Mesenchymal stem cell (in vitro differentiated cells and primary cell): ENCODE measurements around the gene TJP3.

Source experiments
- DNase-seq: peaks from one replicate; pipeline ENCODE4 v3.0.0-alpha.2; 2013
- H2AFZ ChIP-seq: one replicate; pipeline ENCODE4 v1.6.1; 2013; ENCODE audit warnings: low read depth, mild to moderate bottlenecking, control low read depth, inconsistent platforms, low read length, moderate library complexity
- H2AK5ac ChIP-seq: 2 replicates; pipeline ENCODE4 v1.6.1; 2013; ENCODE audit warnings: low read length, moderate library complexity, mild to moderate bottlenecking, inconsistent platforms; ENCODE audit not compliant: severe bottlenecking
- H2BK120ac ChIP-seq: one replicate; pipeline ENCODE4 v1.6.1; 2013; ENCODE audit warnings: low read depth, mild to moderate bottlenecking, inconsistent platforms, low read length, moderate library complexity
- H2BK12ac ChIP-seq, 2 experiments: one replicate each; pipeline ENCODE4 v1.6.1; 2013; ENCODE audit warnings: inconsistent platforms in 2 of 2, low read length in 2 of 2, mild to moderate bottlenecking in 2 of 2, moderate library complexity in 2 of 2, control low read depth in 1 of 2
- H2BK15ac ChIP-seq: one replicate; pipeline ENCODE4 v1.6.1; 2013; ENCODE audit warnings: mild to moderate bottlenecking, low read depth, inconsistent platforms; ENCODE audit not compliant: poor library complexity, severe bottlenecking
- H2BK5ac ChIP-seq: 2 replicates; pipeline ENCODE4 v1.6.1; 2013; ENCODE audit warnings: low read depth, mild to moderate bottlenecking, low read length, control low read depth, inconsistent platforms; ENCODE audit not compliant: poor library complexity, severe bottlenecking
- H3K14ac ChIP-seq, 2 experiments: one replicate each; pipeline ENCODE4 v1.6.1; 2013; ENCODE audit warnings: inconsistent platforms in 2 of 2, low read length in 2 of 2, control low read depth in 1 of 2, mild to moderate bottlenecking in 1 of 2, moderate library complexity in 1 of 2
- H3K18ac ChIP-seq, 2 experiments: one replicate each; pipeline ENCODE4 v1.6.1; 2013; ENCODE audit warnings: inconsistent platforms in 2 of 2, low read length in 2 of 2, control low read depth in 1 of 2, low read depth in 1 of 2, mild to moderate bottlenecking in 1 of 2
- H3K23ac ChIP-seq, 2 experiments: one replicate each; pipeline ENCODE4 v1.6.1; 2013; ENCODE audit warnings: inconsistent platforms in 2 of 2, low read length in 2 of 2, mild to moderate bottlenecking in 2 of 2, moderate library complexity in 2 of 2, control low read depth in 1 of 2
- H3K27ac ChIP-seq: 2 replicates; pipeline ENCODE4 v1.5.1; 2013; ENCODE audit warnings: mild to moderate bottlenecking, moderate library complexity, low read length, control low read depth, inconsistent platforms; ENCODE audit not compliant: poor library complexity, severe bottlenecking
- H3K27me3 ChIP-seq, 2 experiments: 2 replicates each; pipeline versions ENCODE4 v1.6.1 to v1.7.0; 2013; ENCODE audit warnings: low read length in 2 of 2, mild to moderate bottlenecking in 2 of 2, moderate library complexity in 2 of 2, control low read depth in 1 of 2, inconsistent platforms in 1 of 2; ENCODE audit not compliant: control insufficient read depth in 1 of 2, insufficient read depth in 1 of 2
- H3K36me3 ChIP-seq, 2 experiments: 2 replicates each; pipeline versions ENCODE4 v1.6.1 to v1.7.0; 2013; ENCODE audit warnings: low read length in 2 of 2, control low read depth in 1 of 2, inconsistent platforms in 1 of 2, low read depth in 1 of 2, mild to moderate bottlenecking in 1 of 2; ENCODE audit not compliant: insufficient read depth in 2 of 2, control insufficient read depth in 1 of 2
- H3K4ac ChIP-seq, 2 experiments: one replicate each; pipeline ENCODE4 v1.6.1; 2013; ENCODE audit warnings: inconsistent platforms in 2 of 2, low read length in 2 of 2, mild to moderate bottlenecking in 2 of 2, moderate library complexity in 2 of 2, control low read depth in 1 of 2, low read depth in 1 of 2
- H3K4me1 ChIP-seq: 2 replicates; pipeline ENCODE4 v1.6.1; 2013; ENCODE audit warnings: low read depth, low read length, control low read depth; ENCODE audit not compliant: control insufficient read depth, insufficient read depth
- H3K4me2 ChIP-seq: 2 replicates; pipeline ENCODE4 v1.6.1; 2013; ENCODE audit warnings: low read length, mild to moderate bottlenecking, inconsistent platforms; ENCODE audit not compliant: poor library complexity, severe bottlenecking
- H3K4me3 ChIP-seq, 2 experiments: 2 replicates each; pipeline versions ENCODE4 v1.5.1 to v1.7.0; 2013; ENCODE audit warnings: low read length in 2 of 2, mild to moderate bottlenecking in 2 of 2, control low read depth in 1 of 2, low read depth in 1 of 2; ENCODE audit not compliant: insufficient read depth in 1 of 2
- H3K79me1 ChIP-seq: replicated peaks from 2 replicates; pipeline ENCODE4 v1.6.1; 2013; ENCODE audit warnings: mild to moderate bottlenecking, control low read depth, low read length, inconsistent platforms; ENCODE audit not compliant: poor library complexity, severe bottlenecking
- H3K9ac ChIP-seq: 2 replicates; pipeline ENCODE4 v1.7.0; 2013; ENCODE audit warnings: mild to moderate bottlenecking, low read length, moderate library complexity
- H3K9me3 ChIP-seq: 2 replicates; pipeline ENCODE4 v1.7.0; 2013; ENCODE audit warnings: mild to moderate bottlenecking, low read length; ENCODE audit not compliant: control insufficient read depth
- H4K8ac ChIP-seq: one replicate; pipeline ENCODE4 v1.6.1; 2013; ENCODE audit warnings: inconsistent platforms, mild to moderate bottlenecking, low read length, moderate library complexity
- H4K91ac ChIP-seq: one replicate; pipeline ENCODE4 v1.6.1; 2013; ENCODE audit warnings: mild to moderate bottlenecking, low read length, inconsistent platforms
- WGBS: methylation state at CpG from one replicate; pipeline ENCODE4 v1.1.7; 2013; ENCODE audit warnings: mixed read lengths; 5-methylcytosine and 5-hydroxymethylcytosine counted together

The TJP3 gene

GRCh38 chr19:3678188-3678587, 30.0 kb upstream of the TJP3 start:
- peaks cover 25% of the 10 kb centered on the region for H3K79me1 ChIP-seq
- H2BK12ac ChIP-seq, result no peak overlapping the region

GRCh38 chr19:3679138-3679537, 29.0 kb upstream of the TJP3 start:
- Histone ChIP-seq H3K9ac (no peak overlapping the region), H3K36me3 (peaks cover 10 to 46% of the 10 kb centered on the region in 2 experiments), H2BK12ac (no peak overlapping the region), H3K18ac (no peak overlapping the region), H3K4ac (no peak overlapping the region), H2BK120ac (no peak overlapping the region), H3K4me2 (no peak overlapping the region), H2BK5ac (no peak overlapping the region), H3K27me3 (no peaks in the 10 kb centered on the region), H2AK5ac (peak overlapping the region; percentile 68), H3K27ac (no peak overlapping the region), H4K91ac (no peak overlapping the region), H2AFZ (no peak overlapping the region), H3K4me1 (peaks cover 54% of the 10 kb centered on the region), H2BK15ac (no peak overlapping the region), H3K14ac (no peak overlapping the region), H4K8ac (no peak overlapping the region), H3K4me3 (no peak overlapping the region), H3K23ac (no peak overlapping the region), H3K9me3 (no peaks in the 10 kb centered on the region), H3K79me1 (peaks cover 19% of the 10 kb centered on the region)
- WGBS, result 94% methylated on average over 12 of the region's 12 CpGs
- no peak for DNase-seq

More at GRCh38 chr19:3678188-3678587, 30.0 kb upstream of the TJP3 start:
- Histone ChIP-seq H3K36me3 (peaks cover 5 to 53% of the 10 kb centered on the region in 2 experiments), H2BK15ac (no peak overlapping the region), H2BK5ac (no peak overlapping the region), H3K4ac (no peak overlapping the region), H4K8ac (no peak overlapping the region), H3K9me3 (no peaks in the 10 kb centered on the region), H3K9ac (no peak overlapping the region), H3K27me3 (no peaks in the 10 kb centered on the region), H3K23ac (no peak overlapping the region), H4K91ac (no peak overlapping the region), H3K27ac (no peak overlapping the region), H2AFZ (no peak overlapping the region), H2BK120ac (no peak overlapping the region), H2AK5ac (no peak overlapping the region), H3K18ac (no peak overlapping the region), H3K4me2 (no peak overlapping the region), H3K4me1 (peaks cover 55% of the 10 kb centered on the region), H3K14ac (no peak overlapping the region), H3K4me3 (no peak overlapping the region)
- DNase-seq, result no peak
- 98% methylated on average over 3 of the region's 3 CpGs for WGBS

- Histone ChIP-seq H3K4me2 (no peak overlapping the region), H3K18ac (no peak overlapping the region), H2BK15ac (no peak overlapping the region), H3K9me3 (peaks cover 4% of the 10 kb centered on the region), H3K79me1 (peaks cover 19% of the 10 kb centered on the region), H2AK5ac (peak overlapping the region; percentile 68), H3K14ac (no peak overlapping the region), H2AFZ (no peak overlapping the region), H2BK5ac (no peak overlapping the region), H2BK120ac (no peak overlapping the region), H3K9ac (no peak overlapping the region), H3K4me3 (peak overlapping the region in 1 of 2 experiments; percentile 2), H2BK12ac (no peak overlapping the region), H3K27me3 (no peaks in the 10 kb centered on the region), H3K4ac (no peak overlapping the region), H3K36me3 (peaks cover 14 to 49% of the 10 kb centered on the region in 2 experiments), H4K8ac (no peak overlapping the region), H3K23ac (no peak overlapping the region), H3K4me1 (peaks cover 58% of the 10 kb centered on the region), H4K91ac (peak overlapping the region; percentile 18), H3K27ac (no peak overlapping the region)
- DNase-seq, result no peak
- WGBS, result 97% methylated on average over 13 of the region's 13 CpGs
Observed at GRCh38 chr19:3679581-3679980, 28.6 kb upstream of the TJP3 start.

GRCh38 chr19:3680939-3681338, 27.2 kb upstream of the TJP3 start:
- Histone ChIP-seq H3K79me1 (peaks cover 19% of the 10 kb centered on the region), H2AK5ac (peak overlapping the region; percentile 39), H3K4ac (no peak overlapping the region), H3K18ac (no peak overlapping the region), H2BK15ac (no peak overlapping the region), H3K14ac (no peak overlapping the region), H3K9ac (no peak overlapping the region), H3K4me1 (peaks cover 51% of the 10 kb centered on the region), H4K91ac (no peak overlapping the region), H3K27me3 (no peaks in the 10 kb centered on the region), H3K36me3 (peaks cover 20 to 41% of the 10 kb centered on the region in 2 experiments), H2BK5ac (no peak overlapping the region), H3K23ac (no peak overlapping the region), H4K8ac (no peak overlapping the region), H3K9me3 (peaks cover 5% of the 10 kb centered on the region), H2BK12ac (peak overlapping the region in 1 of 2 experiments; percentile 33), H3K4me2 (no peak overlapping the region), H3K27ac (no peak overlapping the region), H2AFZ (no peak overlapping the region), H3K4me3 (no peak overlapping the region), H2BK120ac (no peak overlapping the region)
- DNase-seq, result no peak
- WGBS, result 93% methylated on average over 12 of the region's 12 CpGs
